HepG2 (cell line): ENCODE measurements around the gene LTB4R2. TPM values are rescaled to one million over a fixed set of nuclear protein-coding genes. Genes with fewer than 3 reads are reported as not detected.
A peak's percentile ranks its signal among the peaks of the same experiment; 100 is the strongest.

ENCODE experiments used
- CCAR2 ChIP-seq: fragments of 200-400 bp; formaldehyde crosslinking; optimal IDR thresholded peaks from 2 replicates; pipeline ENCODE3; 2018; ENCODE audit warnings: low read depth, mild to moderate bottlenecking, low read length, moderate library complexity
- CERS6 ChIP-seq: sonication (generic); formaldehyde crosslinking; IDR thresholded peaks from 2 replicates; pipeline ENCODE4 v1.5.0; 2020; ENCODE audit warnings: missing genetic modification reagents
- EED ChIP-seq: sonication (generic); formaldehyde crosslinking; IDR thresholded peaks from 2 replicates; pipeline ENCODE4 v1.5.0; 2020; ENCODE audit warnings: mild to moderate bottlenecking, missing genetic modification reagents
- FOSL2 ChIP-seq: sonication (generic); formaldehyde crosslinking; IDR thresholded peaks from 2 replicates; pipeline ENCODE4 v1.4.0; 2020; ENCODE audit warnings: missing genetic modification reagents
- GTF3A ChIP-seq: sonication (generic); formaldehyde crosslinking; conservative IDR thresholded peaks from 2 replicates; pipeline ENCODE4 v1.4.0; 2020; ENCODE audit warnings: mild to moderate bottlenecking, missing genetic modification reagents
- HHEX ChIP-seq: IDR thresholded peaks from 2 replicates; pipeline ENCODE4 v1.6.1; 2016; ENCODE audit warnings: control low read depth
- HIVEP1 ChIP-seq: sonication (generic); formaldehyde crosslinking; IDR thresholded peaks from 2 replicates; pipeline ENCODE4 v1.4.0; 2020; ENCODE audit warnings: mild to moderate bottlenecking, missing genetic modification reagents
- MATR3 ChIP-seq: sonication (generic); formaldehyde crosslinking; IDR thresholded peaks from 2 replicates; pipeline ENCODE4 v1.4.0; 2020; ENCODE audit warnings: missing genetic modification reagents
- MTF1 ChIP-seq: sonication (generic); formaldehyde crosslinking; IDR thresholded peaks from 2 replicates; pipeline ENCODE4 v1.5.0; 2020; ENCODE audit warnings: missing genetic modification reagents
- MXD3 ChIP-seq: IDR thresholded peaks from 2 replicates; pipeline ENCODE4 v1.6.1; 2016; ENCODE audit warnings: mild to moderate bottlenecking, missing biosample characterization, missing genetic modification reagents
- SIX1 ChIP-seq: sonication (generic); formaldehyde crosslinking; IDR thresholded peaks from 2 replicates; pipeline ENCODE4 v1.4.0; 2020; ENCODE audit warnings: missing genetic modification reagents, borderline replicate concordance
- TEF ChIP-seq: sonication (generic); formaldehyde crosslinking; IDR thresholded peaks from 2 replicates; pipeline ENCODE4 v1.5.0; 2020; ENCODE audit warnings: missing genetic modification reagents
- ZBTB38 ChIP-seq: sonication (generic); formaldehyde crosslinking; IDR thresholded peaks from 2 replicates; pipeline ENCODE4 v1.5.1; 2020; ENCODE audit warnings: mild to moderate bottlenecking, missing genetic modification reagents
- ZMYM4 ChIP-seq: sonication (generic); formaldehyde crosslinking; IDR thresholded peaks from 2 replicates; pipeline ENCODE4 v1.8.1; 2023; ENCODE audit warnings: mild to moderate bottlenecking, missing genetic modification reagents
- ZNF10 ChIP-seq: sonication (generic); formaldehyde crosslinking; IDR thresholded peaks from 2 replicates; pipeline ENCODE4 v1.4.0; 2020; ENCODE audit warnings: mild to moderate bottlenecking, low read depth, missing genetic modification reagents, borderline replicate concordance
- ZNF234 ChIP-seq: sonication (generic); formaldehyde crosslinking; conservative IDR thresholded peaks from 2 replicates; pipeline ENCODE4 v1.5.1; 2020; ENCODE audit warnings: mild to moderate bottlenecking, missing genetic modification reagents
- ZNF558 ChIP-seq: sonication (generic); formaldehyde crosslinking; IDR thresholded peaks from 2 replicates; pipeline ENCODE4 v1.9.0; 2022; ENCODE audit warnings: mild to moderate bottlenecking, missing genetic modification reagents, borderline replicate concordance
- ZNF572 ChIP-seq: sonication (generic); formaldehyde crosslinking; IDR thresholded peaks from 2 replicates; pipeline ENCODE4 v1.5.1; 2020; ENCODE audit warnings: mild to moderate bottlenecking, missing genetic modification reagents
- ZNF841 ChIP-seq: sonication (generic); formaldehyde crosslinking; IDR thresholded peaks from 2 replicates; pipeline ENCODE4 v1.8.1; 2023; ENCODE audit warnings: missing genetic modification reagents, borderline replicate concordance
- polyA plus RNA-seq, 8 experiments: library from polyadenylated mRNA; depleted of rRNA in 3 of 8; stranded (reverse) in 7 of 8; unstranded in 1 of 8; fragments of >200 nt; fragmentation: Illumina TruSeq in 4 of 8; extraction: Trizol in 4 of 8; gene quantifications; 2 replicates each; pipeline versions ENCODE4 v1.2.1 to v1.2.3, GENCODE V29; 2011 to 2016; ENCODE audit warnings: low read depth in 4 of 8, missing spikeins in 1 of 8, mixed read lengths in 1 of 8; ENCODE audit not compliant: insufficient read depth in 1 of 8
- total RNA-seq, 5 experiments: library from RNA; depleted of rRNA; stranded (reverse); fragments of >200 nt; fragmentation: Illumina TruSeq; extraction: Trizol; gene quantifications; 2 replicates each; pipeline ENCODE4 v1.2.3, GENCODE V29; 2016; ENCODE audit warnings: low read depth in 1 of 5
- TF ChIP-seq, protein P1 (sequence below): sonication (generic); formaldehyde crosslinking; IDR thresholded peaks from 2 replicates; pipeline ENCODE4 v1.5.1; 2020; ENCODE audit warnings: mild to moderate bottlenecking, missing genetic modification reagents, moderate library complexity
- TF ChIP-seq, protein P2 (sequence below): fragments of 450-650 bp; IDR thresholded peaks from 2 replicates; pipeline ENCODE4 v1.6.1; 2017; ENCODE audit warnings: mild to moderate bottlenecking

The LTB4R2 gene
- total and polyA plus RNA-seq, 2 of the 13 experiments (the other 11 are each of a cell fraction or from before 2014, with no cell fraction given) = 3.9 to 6.9 TPM

- TF ChIP-seq, protein P1, sequence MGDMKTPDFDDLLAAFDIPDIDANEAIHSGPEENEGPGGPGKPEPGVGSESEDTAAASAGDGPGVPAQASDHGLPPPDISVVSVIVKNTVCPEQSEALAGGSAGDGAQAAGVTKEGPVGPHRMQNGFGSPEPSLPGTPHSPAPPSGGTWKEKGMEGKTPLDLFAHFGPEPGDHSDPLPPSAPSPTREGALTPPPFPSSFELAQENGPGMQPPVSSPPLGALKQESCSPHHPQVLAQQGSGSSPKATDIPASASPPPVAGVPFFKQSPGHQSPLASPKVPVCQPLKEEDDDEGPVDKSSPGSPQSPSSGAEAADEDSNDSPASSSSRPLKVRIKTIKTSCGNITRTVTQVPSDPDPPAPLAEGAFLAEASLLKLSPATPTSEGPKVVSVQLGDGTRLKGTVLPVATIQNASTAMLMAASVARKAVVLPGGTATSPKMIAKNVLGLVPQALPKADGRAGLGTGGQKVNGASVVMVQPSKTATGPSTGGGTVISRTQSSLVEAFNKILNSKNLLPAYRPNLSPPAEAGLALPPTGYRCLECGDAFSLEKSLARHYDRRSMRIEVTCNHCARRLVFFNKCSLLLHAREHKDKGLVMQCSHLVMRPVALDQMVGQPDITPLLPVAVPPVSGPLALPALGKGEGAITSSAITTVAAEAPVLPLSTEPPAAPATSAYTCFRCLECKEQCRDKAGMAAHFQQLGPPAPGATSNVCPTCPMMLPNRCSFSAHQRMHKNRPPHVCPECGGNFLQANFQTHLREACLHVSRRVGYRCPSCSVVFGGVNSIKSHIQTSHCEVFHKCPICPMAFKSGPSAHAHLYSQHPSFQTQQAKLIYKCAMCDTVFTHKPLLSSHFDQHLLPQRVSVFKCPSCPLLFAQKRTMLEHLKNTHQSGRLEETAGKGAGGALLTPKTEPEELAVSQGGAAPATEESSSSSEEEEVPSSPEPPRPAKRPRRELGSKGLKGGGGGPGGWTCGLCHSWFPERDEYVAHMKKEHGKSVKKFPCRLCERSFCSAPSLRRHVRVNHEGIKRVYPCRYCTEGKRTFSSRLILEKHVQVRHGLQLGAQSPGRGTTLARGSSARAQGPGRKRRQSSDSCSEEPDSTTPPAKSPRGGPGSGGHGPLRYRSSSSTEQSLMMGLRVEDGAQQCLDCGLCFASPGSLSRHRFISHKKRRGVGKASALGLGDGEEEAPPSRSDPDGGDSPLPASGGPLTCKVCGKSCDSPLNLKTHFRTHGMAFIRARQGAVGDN (CRISPR knock-in tag) = peak; percentile 75; the same call in 1 of the 2 replicates
- TF ChIP-seq ZNF572 (CRISPR knock-in tag) = peak; percentile 86; the same call in 1 of the 2 replicates
- no peak for TF ChIP-seq ZNF841 (CRISPR knock-in tag)
- TF ChIP-seq GTF3A (CRISPR knock-in tag) = peak; percentile 97
- TF ChIP-seq SIX1 (CRISPR knock-in tag) = 0 out of 2 replicates have a peak, but pooled peaks have one; percentile 50
- 0 out of 2 replicates have a peak, but pooled peaks have one; percentile 9 for TF ChIP-seq MXD3 (CRISPR knock-in tag)
- TF ChIP-seq HHEX (CRISPR knock-in tag) = peak; percentile 79
- TF ChIP-seq FOSL2 = peak; percentile 99
- no peak for TF ChIP-seq ZNF558 (CRISPR knock-in tag)
- TF ChIP-seq, protein P2, sequence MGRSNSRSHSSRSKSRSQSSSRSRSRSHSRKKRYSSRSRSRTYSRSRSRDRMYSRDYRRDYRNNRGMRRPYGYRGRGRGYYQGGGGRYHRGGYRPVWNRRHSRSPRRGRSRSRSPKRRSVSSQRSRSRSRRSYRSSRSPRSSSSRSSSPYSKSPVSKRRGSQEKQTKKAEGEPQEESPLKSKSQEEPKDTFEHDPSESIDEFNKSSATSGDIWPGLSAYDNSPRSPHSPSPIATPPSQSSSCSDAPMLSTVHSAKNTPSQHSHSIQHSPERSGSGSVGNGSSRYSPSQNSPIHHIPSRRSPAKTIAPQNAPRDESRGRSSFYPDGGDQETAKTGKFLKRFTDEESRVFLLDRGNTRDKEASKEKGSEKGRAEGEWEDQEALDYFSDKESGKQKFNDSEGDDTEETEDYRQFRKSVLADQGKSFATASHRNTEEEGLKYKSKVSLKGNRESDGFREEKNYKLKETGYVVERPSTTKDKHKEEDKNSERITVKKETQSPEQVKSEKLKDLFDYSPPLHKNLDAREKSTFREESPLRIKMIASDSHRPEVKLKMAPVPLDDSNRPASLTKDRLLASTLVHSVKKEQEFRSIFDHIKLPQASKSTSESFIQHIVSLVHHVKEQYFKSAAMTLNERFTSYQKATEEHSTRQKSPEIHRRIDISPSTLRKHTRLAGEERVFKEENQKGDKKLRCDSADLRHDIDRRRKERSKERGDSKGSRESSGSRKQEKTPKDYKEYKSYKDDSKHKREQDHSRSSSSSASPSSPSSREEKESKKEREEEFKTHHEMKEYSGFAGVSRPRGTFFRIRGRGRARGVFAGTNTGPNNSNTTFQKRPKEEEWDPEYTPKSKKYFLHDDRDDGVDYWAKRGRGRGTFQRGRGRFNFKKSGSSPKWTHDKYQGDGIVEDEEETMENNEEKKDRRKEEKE = no peak
- TF ChIP-seq ZNF234 (CRISPR knock-in tag) = no peak
- TF ChIP-seq ZMYM4 (CRISPR knock-in tag) = no peak
- no peak for TF ChIP-seq MATR3 (CRISPR knock-in tag)
- peak; percentile 82 for TF ChIP-seq HIVEP1 (CRISPR knock-in tag)
- TF ChIP-seq EED (CRISPR knock-in tag) = 0 out of 2 replicates have a peak, but pooled peaks have one; percentile 74
- TF ChIP-seq TEF (CRISPR knock-in tag) = no peak
- TF ChIP-seq CERS6 (CRISPR knock-in tag) = no peak
- TF ChIP-seq MTF1 (CRISPR knock-in tag) = no peak
- peak; percentile 71; the same call in 1 of the 2 replicates for TF ChIP-seq ZBTB38 (CRISPR knock-in tag)
- TF ChIP-seq ZNF10 = 0 out of 2 replicates have a peak, but pooled peaks have one; percentile 54
- peak; percentile 98 for TF ChIP-seq CCAR2
Observed at GRCh38 chr14:24307575-24308341, 2.2 kb upstream of the LTB4R2 start, which contains the start of gene CIDEB (continued).
